D721Med (cell line): ENCODE data around the gene CNTNAP3.
"Not testable (repeated sequence)": the region's sequence is repeated elsewhere in the genome, so short reads cannot be mapped to it uniquely, and the experiment has no call there.

ENCODE experiments used
- DNase-seq: peaks from one replicate; pipeline ENCODE4 v3.0.0; 2011; ENCODE audit warnings: low spot score; ENCODE audit not compliant: insufficient read length
- FAIRE-seq: peaks from 2 replicates; lab custom pipeline; 2011; peaks lifted over from hg19 to GRCh38; lab: Jason Lieb, UNC

The CNTNAP3 gene

GRCh38 chr9:39287980-39288379 is at the start of gene CNTNAP3:
Gene CNTNAP3, minus strand, starts transcription at chr9:39288167. Its CDS starts 103 bp downstream, at chr9:39288064.
- DNase-seq, FAIRE-seq: not testable (repeated sequence)

GRCh38 chr9:39279995-39280394 is 8.0 kb downstream of the CNTNAP3 start:
- not testable (repeated sequence) for FAIRE-seq, DNase-seq

- not testable (repeated sequence) for FAIRE-seq
These were observed 45.5 kb downstream of the CNTNAP3 start for GRCh38 chr9:39242513-39242912.

GRCh38 chr9:39232130-39232991 is 55.6 kb downstream of the CNTNAP3 start:
- not testable (repeated sequence) for FAIRE-seq, DNase-seq

More at GRCh38 chr9:39242513-39242912, 45.5 kb downstream of the CNTNAP3 start:
- not testable (repeated sequence) for DNase-seq

- FAIRE-seq, DNase-seq: not testable (repeated sequence)
These were observed 72.0 kb downstream of the CNTNAP3 start for GRCh38 chr9:39215976-39216375.

GRCh38 chr9:39209773-39210172 is 78.2 kb downstream of the CNTNAP3 start:
- not testable (repeated sequence) for DNase-seq, FAIRE-seq

- not testable (repeated sequence) for FAIRE-seq
These were observed 81.3 kb downstream of the CNTNAP3 start for GRCh38 chr9:39206643-39207042.

GRCh38 chr9:39205842-39206241 is 82.1 kb downstream of the CNTNAP3 start:
- not testable (repeated sequence) for FAIRE-seq, DNase-seq

More at GRCh38 chr9:39206643-39207042, 81.3 kb downstream of the CNTNAP3 start:
- not testable (repeated sequence) for DNase-seq

GRCh38 chr9:39200412-39200811 is 87.6 kb downstream of the CNTNAP3 start:
- FAIRE-seq, DNase-seq: not testable (repeated sequence)

- not testable (repeated sequence) for FAIRE-seq, DNase-seq
These were observed 89.8 kb downstream of the CNTNAP3 start for GRCh38 chr9:39198000-39198709.

GRCh38 chr9:39171370-39171769 is 116.6 kb downstream of the CNTNAP3 start:
- not testable (repeated sequence) for FAIRE-seq, DNase-seq

GRCh38 chr9:39157714-39158113 is 130.3 kb downstream of the CNTNAP3 start:
- DNase-seq, FAIRE-seq: not testable (repeated sequence)

GRCh38 chr9:39132826-39133552 is 155.0 kb downstream of the CNTNAP3 start:
- not testable (repeated sequence) for FAIRE-seq, DNase-seq

GRCh38 chr9:39121401-39121800 is 166.6 kb downstream of the CNTNAP3 start:
- not testable (repeated sequence) for FAIRE-seq, DNase-seq

- not testable (repeated sequence) for DNase-seq, FAIRE-seq
These were observed 176.2 kb downstream of the CNTNAP3 start for GRCh38 chr9:39111746-39112145.
